B cell (primary cell): ENCODE data around the gene CTNNBL1. TPM values are rescaled to one million over a fixed set of nuclear protein-coding genes. Genes with fewer than 3 reads are reported as not detected.

Source experiments
- ATAC-seq: fragments of 200-7000 bp; cut with Tn5 transposase; one replicate; pipeline ENCODE4 v1.10.0; 2021; ENCODE audit warnings: low read depth, mild to moderate bottlenecking, moderate number of reproducible peaks, moderate library complexity
- CTCF ChIA-PET: fragments of 350-600 bp; sonication (Branson Sonifier 250); formaldehyde crosslinking; loops from one replicate; lab custom pipeline; 2021; ENCODE audit warnings: antibody characterized with exemption, inconsistent platforms; lab: Charles Lee
- POLR2A ChIA-PET: fragments of 350-600 bp; sonication (Branson Sonifier 250); formaldehyde crosslinking; loops from one replicate; lab custom pipeline; 2021; ENCODE audit warnings: antibody characterized with exemption; lab: Charles Lee
- DNase-seq: peaks from one replicate; pipeline ENCODE4 v3.0.0; 2013
- H2AFZ ChIP-seq: 2 replicates; pipeline ENCODE4 v1.6.1; 2012; ENCODE audit warnings: mild to moderate bottlenecking, low read depth, low read length; ENCODE audit not compliant: insufficient read depth, poor library complexity, severe bottlenecking
- H3K27ac ChIP-seq, 2 donors: 1 replicate in 1 of 2; 2 replicates in 1 of 2; pipeline ENCODE4 v1.5.1; 2012 to 2013; ENCODE audit warnings: low read length in 2 of 2, mild to moderate bottlenecking in 2 of 2, moderate library complexity in 1 of 2
- H3K27me3 ChIP-seq, 4 experiments: fragments of 200-600 bp in 1 of 4; sonication (generic) in 1 of 4; replicated peaks in 1 of 4; 1 replicate in 2 of 4; 2 replicates in 2 of 4; pipeline versions ENCODE4 v1.6.1 to v1.7.0; 2013 to 2016; ENCODE audit warnings: low read length in 3 of 4, mild to moderate bottlenecking in 2 of 4, mixed read lengths in 1 of 4, moderate library complexity in 1 of 4; ENCODE audit not compliant: insufficient read depth in 4 of 4, control insufficient read depth in 3 of 4; ENCODE audit errors: control extremely low read depth in 1 of 4
- H3K36me3 ChIP-seq, 2 experiments: replicated peaks in 1 of 2; 1 replicate in 1 of 2; 2 replicates in 1 of 2; pipeline versions ENCODE4 v1.6.1 to v1.7.1; 2013; ENCODE audit warnings: low read length in 1 of 2; ENCODE audit not compliant: insufficient read depth in 2 of 2, control insufficient read depth in 1 of 2; ENCODE audit errors: control extremely low read depth in 1 of 2, extremely low read depth in 1 of 2
- H3K4me1 ChIP-seq, 2 donors: fragments of 200-600 bp in 1 of 2; sonication (generic) in 1 of 2; 1 replicate in 1 of 2; 2 replicates in 1 of 2; pipeline versions ENCODE4 v1.5.1 to v1.6.1; 2013 to 2017; ENCODE audit warnings: low read length in 2 of 2; ENCODE audit not compliant: control insufficient read depth in 2 of 2, insufficient read depth in 2 of 2
- H3K4me2 ChIP-seq: replicated peaks from 2 replicates; pipeline ENCODE3; 2012; ENCODE audit warnings: mild to moderate bottlenecking, low read depth, low read length; ENCODE audit not compliant: poor library complexity, severe bottlenecking
- H3K4me3 ChIP-seq, 5 experiments: fragments of 200-600 bp in 1 of 5; sonication (generic) in 1 of 5; 1 replicate in 3 of 5; 2 replicates in 2 of 5; pipeline versions ENCODE4 v1.5.1 to v1.7.0; 2011 to 2016; ENCODE audit warnings: low read length in 4 of 5, mild to moderate bottlenecking in 4 of 5, low read depth in 2 of 5, control low read depth in 1 of 5, moderate library complexity in 1 of 5; ENCODE audit not compliant: insufficient read depth in 1 of 5; ENCODE audit errors: control extremely low read depth in 1 of 5, extremely low read depth in 1 of 5
- H3K79me2 ChIP-seq: fragments of 200-600 bp; sonication (generic); one replicate; pipeline ENCODE4 v1.6.0; 2016; ENCODE audit warnings: low read length; ENCODE audit not compliant: control insufficient read depth, insufficient read depth
- H3K9ac ChIP-seq: fragments of 200-600 bp; sonication (generic); 2 replicates; pipeline ENCODE4 v1.6.1; 2017; ENCODE audit warnings: mild to moderate bottlenecking, low read length, moderate library complexity
- H3K9me3 ChIP-seq, 3 donors: one replicate each; pipeline versions ENCODE4 v1.6.1 to v1.7.1; 2013; ENCODE audit warnings: low read length in 2 of 3; ENCODE audit not compliant: control insufficient read depth in 2 of 3, insufficient read depth in 1 of 3; ENCODE audit errors: control extremely low read depth in 1 of 3
- H4K20me1 ChIP-seq: 2 replicates; pipeline ENCODE4 v1.6.0; 2012; ENCODE audit warnings: mild to moderate bottlenecking, low read length; ENCODE audit not compliant: insufficient read depth, control insufficient read depth, poor library complexity, severe bottlenecking
- H3K27ac Mint-ChIP-seq: one replicate; pipeline ENCODE4 v1.8.0; 2021; ENCODE audit warnings: mixed read lengths
- H3K27me3 Mint-ChIP-seq: one replicate; pipeline ENCODE4 v1.8.0; 2021; ENCODE audit warnings: mixed read lengths
- H3K4me1 Mint-ChIP-seq: one replicate; pipeline ENCODE4 v1.8.0; 2021; ENCODE audit warnings: mixed read lengths
- H3K4me3 Mint-ChIP-seq: one replicate; pipeline ENCODE4 v1.8.0; 2021; ENCODE audit warnings: mixed read lengths
- H3K9me3 Mint-ChIP-seq: one replicate; pipeline ENCODE4 v1.8.0; 2022; ENCODE audit warnings: mixed read lengths; ENCODE audit not compliant: insufficient read depth
- CTCF ChIP-seq: fragments of 200-600 bp; IDR thresholded peaks from one replicate; pipeline ENCODE4 v1.8.0; 2022; ENCODE audit warnings: antibody characterized with exemption, mild to moderate bottlenecking
- EZH2 ChIP-seq: IDR thresholded peaks from 2 replicates; pipeline ENCODE4 v1.6.1; 2012; ENCODE audit warnings: borderline replicate concordance, low read depth, mild to moderate bottlenecking, moderate library complexity, low read length; ENCODE audit not compliant: insufficient read depth, poor library complexity, severe bottlenecking
- WGBS: methylation state at CpG from one replicate; pipeline ENCODE4 v1.1.5; 2013; ENCODE audit warnings: missing lambda C conversion rate; ENCODE audit not compliant: insufficient coverage; 5-methylcytosine and 5-hydroxymethylcytosine counted together
- intact Hi-C: fragments of 100-400 bp; cut with micrococcal nuclease; formaldehyde crosslinking; loops from one replicate; pipeline ENCODE4 v1.10.0; 2022
- polyA plus RNA-seq: library from polyadenylated mRNA; depleted of rRNA; stranded (reverse); fragments of >200 nt; gene quantifications from 2 replicates; pipeline ENCODE4 v1.2.3, GENCODE V29; 2012
- total RNA-seq, 2 donors: library from RNA; stranded (reverse); fragments of 120-200 nt in 1 of 2; gene quantifications; 1 replicate in 1 of 2; 2 replicates in 1 of 2; pipeline versions ENCODE4 v1.2.3 to v1.2.4, GENCODE V29; 2013 to 2022

Gene CTNNBL1
- total and polyA plus RNA-seq, 2 donors (not counting 1 experiment from before 2014, with no cell fraction given) = 25.3 to 64.7 TPM

DNA sequence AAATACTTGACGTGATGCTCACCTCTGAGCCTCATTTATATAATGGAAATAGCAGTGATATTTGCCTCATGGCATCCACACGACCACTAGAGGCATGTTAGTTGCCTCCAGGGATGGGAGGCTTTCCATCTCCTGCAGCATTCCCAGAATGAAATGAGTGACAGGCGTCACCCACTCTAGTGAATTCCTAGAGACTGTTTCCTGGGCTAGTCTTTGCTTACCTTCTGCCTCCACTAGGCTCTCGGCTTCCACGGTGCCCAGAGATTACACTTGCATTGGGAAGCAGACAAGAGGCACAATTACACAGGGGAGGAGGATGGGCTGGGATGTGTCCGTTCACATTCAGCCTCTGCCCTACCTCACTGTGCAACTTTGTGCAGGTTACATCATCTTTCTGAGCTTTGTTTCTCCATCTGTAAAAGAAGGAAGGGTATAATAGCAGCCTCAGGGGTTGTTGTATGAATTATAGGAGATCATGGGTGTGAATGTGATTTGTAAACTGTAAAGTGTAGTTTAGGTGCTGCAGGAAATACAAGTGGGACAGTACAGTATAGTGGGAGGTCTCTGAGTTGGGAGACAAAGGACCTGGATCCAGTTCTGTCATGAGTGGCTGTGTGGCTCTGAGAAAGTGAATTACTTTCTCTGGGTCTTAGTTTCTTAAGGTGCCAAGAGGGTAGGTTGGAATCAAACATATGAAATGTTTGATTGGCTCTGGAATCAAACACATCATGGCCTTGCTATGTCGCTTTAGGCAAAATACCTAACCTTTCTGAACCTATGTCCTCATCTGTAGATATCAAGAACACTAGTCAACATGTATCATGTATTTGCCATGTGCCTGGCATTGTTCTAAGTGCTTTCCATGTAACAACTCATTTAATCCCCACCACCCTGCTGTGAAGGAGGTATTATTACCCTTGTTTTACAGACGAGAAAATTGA lies 205.5 kb downstream of the CTNNBL1 start:
- Mint-ChIP-seq H3K9me3 (no peaks in the 10 kb centered on the region), H3K4me3 (no peak overlapping the region), H3K4me1 (peaks cover 14% of the 10 kb centered on the region), H3K27ac (no peak overlapping the region), H3K27me3 (peaks cover 39% of the 10 kb centered on the region)
- ChIA-PET CTCF (no interaction called here), POLR2A (no interaction called here)
- ATAC-seq = no peak
- H3K4me1 ChIP-seq = peaks cover 10 to 17% of the 10 kb centered on the region in 2 donors
- peaks cover 0 to 11% (median 0%) of the 10 kb centered on the region in 3 donors for H3K9me3 ChIP-seq
- peaks cover 0 to 31% (median 13%) of the 10 kb centered on the region in 4 experiments for H3K27me3 ChIP-seq
- no peak for DNase-seq
- no peaks in the 10 kb centered on the region for H3K79me2 ChIP-seq
- intact Hi-C loops = loop anchor here (10.0 kb wide), 1 partner anchor 335 kb away; no protein-coding TSS in a partner anchor
- H4K20me1 ChIP-seq = no peaks in the 10 kb centered on the region
- no peaks in the 10 kb centered on the region for H3K36me3 ChIP-seq
- no peak overlapping the region for H3K9ac ChIP-seq
- H2AFZ ChIP-seq = no peak overlapping the region
- H3K4me2 ChIP-seq = no peak overlapping the region
- TF ChIP-seq CTCF (no peak), EZH2 (no peak)
- no peak overlapping the region for H3K4me3 ChIP-seq
- H3K27ac ChIP-seq = no peak overlapping the region
- 78% methylated on average over 4 of the region's 8 CpGs for WGBS

DNA sequence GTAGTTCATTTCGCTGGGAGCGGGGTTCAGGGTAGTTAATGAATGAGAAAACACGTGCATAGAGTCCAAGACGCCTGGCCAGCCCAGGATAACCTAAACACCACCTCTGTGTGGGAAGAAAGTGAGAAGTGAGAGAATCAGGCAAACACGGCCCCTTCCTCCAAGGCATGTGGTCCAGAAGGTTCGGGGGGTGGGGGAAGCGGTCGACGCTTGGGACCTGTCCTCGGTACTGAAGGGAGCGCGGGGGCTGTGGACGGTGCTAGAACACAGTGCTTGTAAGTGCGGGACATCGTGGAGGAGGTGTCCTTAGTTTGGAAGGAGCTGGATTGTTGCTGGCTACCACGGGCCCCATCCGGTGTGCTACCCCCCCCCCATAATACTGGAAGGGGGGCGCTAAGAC lies 207.4 kb downstream of the CTNNBL1 start:
- peaks cover 55% of the 10 kb centered on the region for H3K27me3 Mint-ChIP-seq

More for the DNA sequence above, 207.4 kb downstream of the CTNNBL1 start:
- TF ChIP-seq CTCF (no peak), EZH2 (no peak)
- no peak overlapping the region for H3K9ac ChIP-seq
- ATAC-seq (no peak), DNase-seq (no peak)
- Mint-ChIP-seq H3K4me3 (peak overlapping the region; percentile 14), H3K27ac (peak overlapping the region; percentile 56), H3K9me3 (no peaks in the 10 kb centered on the region), H3K4me1 (peaks cover 14% of the 10 kb centered on the region)
- H3K9me3 ChIP-seq = peaks cover 0 to 11% (median 0%) of the 10 kb centered on the region in 3 donors
- H4K20me1 ChIP-seq = no peaks in the 10 kb centered on the region
- no peak overlapping the region for H3K4me2 ChIP-seq
- peaks cover 10 to 17% of the 10 kb centered on the region in 2 donors for H3K4me1 ChIP-seq
- ChIA-PET POLR2A (no interaction called here), CTCF (no interaction called here)
- peaks cover 0 to 46% (median 18%) of the 10 kb centered on the region in 4 experiments for H3K27me3 ChIP-seq
- H2AFZ ChIP-seq = no peak overlapping the region
- intact Hi-C loops = loop anchor here (10.0 kb wide), 1 partner anchor 336 kb away; no protein-coding TSS in a partner anchor
- H3K27ac ChIP-seq = no peak overlapping the region
- no peak overlapping the region for H3K4me3 ChIP-seq
- no peaks in the 10 kb centered on the region for H3K36me3 ChIP-seq
- WGBS = 35% methylated on average over 9 of the region's 18 CpGs
- no peaks in the 10 kb centered on the region for H3K79me2 ChIP-seq
